HAP-1 (cell line): ENCODE measurements around the gene SIGLEC12.
"Not testable (repeated sequence)": the region's sequence is repeated elsewhere in the genome, so short reads cannot be mapped to it uniquely, and the experiment has no call there.

ENCODE experiments used
- DNase-seq, 2 experiments: peaks; one replicate each; pipeline ENCODE4 v3.0.0-alpha.2; 2016 to 2020; ENCODE audit warnings: low spot score in 2 of 2
- H3K27me3 ChIP-seq: fragments of 250-450 bp; sonication (Bioruptor Pico); 2 replicates; pipeline ENCODE4 v1.5.1; 2020; ENCODE audit warnings: low read depth, mild to moderate bottlenecking, moderate library complexity
- H3K36me3 ChIP-seq: fragments of 250-450 bp; sonication (Bioruptor Pico); replicated peaks from 2 replicates; pipeline ENCODE4 v1.5.1; 2020; ENCODE audit warnings: mild to moderate bottlenecking
- H3K4me1 ChIP-seq: fragments of 250-450 bp; sonication (Bioruptor Pico); 2 replicates; pipeline ENCODE4 v1.5.1; 2020; ENCODE audit warnings: mild to moderate bottlenecking
- H3K4me3 ChIP-seq: fragments of 250-450 bp; sonication (Bioruptor Pico); 2 replicates; pipeline ENCODE4 v1.5.1; 2020; ENCODE audit warnings: mild to moderate bottlenecking, moderate library complexity
- H3K9me3 ChIP-seq: fragments of 250-450 bp; sonication (Bioruptor Pico); 2 replicates; pipeline ENCODE4 v1.5.1; 2020; ENCODE audit warnings: mild to moderate bottlenecking, moderate library complexity
- in situ Hi-C: fragments of 300-500 bp; cut with MboI; formaldehyde crosslinking; loops from 3 replicates; pipeline ENCODE4 v1.14.3; 2020; ENCODE audit warnings: low sequenced_read_pairs, inconsistent platforms, mixed read lengths

SIGLEC12 gene

DNA sequence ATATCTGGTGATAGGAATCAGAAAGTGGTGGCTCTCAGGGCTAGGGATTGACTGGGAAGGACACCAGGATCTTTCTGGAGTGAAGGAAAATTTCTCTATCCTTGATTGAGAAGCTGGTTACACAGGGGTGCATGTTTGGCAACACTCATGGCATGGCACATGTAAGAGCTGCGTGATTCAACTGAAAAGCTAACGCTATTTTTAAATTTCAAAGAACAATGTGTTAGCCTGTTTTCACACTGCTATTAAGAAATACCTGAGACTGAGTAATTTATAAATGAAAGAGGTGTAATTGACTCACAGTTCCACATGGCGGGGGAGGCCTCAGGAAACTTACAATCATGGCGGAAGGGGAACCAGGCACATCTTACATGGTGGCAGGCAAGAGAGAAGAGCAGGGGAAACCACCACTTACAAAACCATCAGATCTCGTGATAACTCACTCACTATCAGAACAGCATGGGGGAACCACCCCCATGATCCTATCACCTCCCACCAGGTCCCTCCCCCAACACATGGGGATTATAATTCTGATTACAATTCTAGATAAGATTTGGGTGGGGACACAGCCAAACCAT is 50.8 kb downstream of the SIGLEC12 start:
- no peak for DNase-seq
- in situ Hi-C loops, result loop anchor here (25.0 kb wide), 1 partner anchor 211 kb away; no protein-coding TSS in a partner anchor
- no peaks in the 10 kb centered on the region for H3K4me1 ChIP-seq
- H3K9me3 ChIP-seq, result no peaks in the 10 kb centered on the region
- no peak overlapping the region for H3K4me3 ChIP-seq
- no peaks in the 10 kb centered on the region for H3K36me3 ChIP-seq
- peaks cover 3% of the 10 kb centered on the region for H3K27me3 ChIP-seq

DNA sequence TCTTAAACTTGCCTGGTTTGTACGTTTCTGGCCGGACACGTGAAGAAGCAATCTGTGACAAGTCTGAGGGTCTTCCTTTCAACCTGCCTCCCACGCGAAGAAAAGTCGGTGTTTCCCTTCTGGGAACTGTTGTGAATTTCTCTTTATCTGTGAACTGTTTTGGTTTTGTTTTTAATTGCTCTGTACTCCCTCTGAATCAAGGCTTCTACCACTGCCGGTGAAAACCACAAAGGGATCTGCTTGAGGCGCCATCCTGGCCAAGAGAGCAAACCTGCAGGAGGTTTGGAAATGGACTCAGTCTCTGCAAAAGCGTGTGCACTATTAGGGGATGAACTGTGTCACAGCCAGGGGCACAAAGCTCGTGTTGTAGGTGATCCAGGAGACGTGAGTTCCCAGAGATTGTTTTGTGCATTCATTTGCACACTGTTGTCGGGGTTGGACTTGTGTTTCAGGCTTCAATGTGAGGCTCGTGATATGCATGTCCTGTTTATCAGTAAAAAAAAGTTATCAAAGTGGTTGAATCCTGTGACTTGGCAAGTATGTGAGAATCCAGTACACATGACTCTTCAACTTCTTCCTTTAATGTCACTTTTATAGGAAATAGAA is 53.1 kb downstream of the SIGLEC12 start:
- H3K36me3 ChIP-seq, result no peaks in the 10 kb centered on the region
- H3K4me3 ChIP-seq, result no peak overlapping the region
- no peak for DNase-seq
- H3K9me3 ChIP-seq, result no peaks in the 10 kb centered on the region
- in situ Hi-C loops, result no loop called here
- H3K4me1 ChIP-seq, result no peaks in the 10 kb centered on the region
- peaks cover 3% of the 10 kb centered on the region for H3K27me3 ChIP-seq

DNA sequence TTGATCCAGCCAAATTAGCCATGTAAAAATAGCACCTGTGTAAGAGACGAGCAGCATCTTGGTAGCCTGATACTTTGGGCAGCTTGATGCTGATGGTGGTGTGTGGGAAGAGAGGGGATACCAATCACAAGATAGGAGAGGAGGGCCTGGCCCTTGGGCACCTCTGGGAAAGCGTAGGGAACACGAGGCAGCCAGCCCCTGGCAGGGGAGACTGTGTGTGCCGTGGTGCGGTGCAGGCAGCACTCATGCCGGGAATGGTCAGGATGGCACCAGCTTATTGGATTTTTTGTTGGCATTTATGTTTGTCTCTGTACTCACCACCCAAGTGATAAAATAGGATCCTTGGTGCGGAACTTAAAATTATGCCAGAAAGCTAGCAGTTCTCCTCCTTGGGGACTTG is 53.6 kb downstream of the SIGLEC12 start:
- H3K4me1 ChIP-seq, result no peaks in the 10 kb centered on the region
- in situ Hi-C loops, result no loop called here
- H3K36me3 ChIP-seq, result no peaks in the 10 kb centered on the region
- no peaks in the 10 kb centered on the region for H3K9me3 ChIP-seq
- H3K4me3 ChIP-seq, result no peak overlapping the region
- H3K27me3 ChIP-seq, result peaks cover 3% of the 10 kb centered on the region
- DNase-seq, result no peak

GRCh38 chr19:51447510-51447909 is 54.1 kb downstream of the SIGLEC12 start:
- H3K9me3 ChIP-seq, DNase-seq, in situ Hi-C loops, H3K36me3 ChIP-seq, H3K4me3 ChIP-seq, H3K4me1 ChIP-seq, H3K27me3 ChIP-seq: not testable (repeated sequence)

GRCh38 chr19:51441410-51442390 is 59.9 kb downstream of the SIGLEC12 start:
- Histone ChIP-seq H3K4me3 (no peak overlapping the region), H3K27me3 (peaks cover 24% of the 10 kb centered on the region), H3K36me3 (no peaks in the 10 kb centered on the region), H3K4me1 (no peaks in the 10 kb centered on the region), H3K9me3 (no peaks in the 10 kb centered on the region)
- in situ Hi-C loops, result no loop called here
- no peak for DNase-seq
